22Rv1 (cell line): Measurements from ENCODE around the gene PDPR.
"Not testable (repeated sequence)": the region's sequence is repeated elsewhere in the genome, so short reads cannot be mapped to it uniquely, and the experiment has no call there.

Experiments used
- CTCF ChIP-seq: fragments of 450-650 bp; IDR thresholded peaks from 2 replicates; pipeline ENCODE4 v1.5.1; 2017; ENCODE audit warnings: mild to moderate bottlenecking
- ZFX ChIP-seq: fragments of 450-650 bp; IDR thresholded peaks from 2 replicates; pipeline ENCODE4 v1.6.1; 2017; ENCODE audit warnings: antibody characterized with exemption, borderline replicate concordance

GRCh38 chr16:70173916-70174315 is 59.8 kb downstream of the PDPR start:
- TF ChIP-seq CTCF, ZFX: not testable (repeated sequence)
